ENCODE data around the gene RYR1. TPM values are rescaled to one million over a fixed set of nuclear protein-coding genes. Genes with fewer than 3 reads are reported as not detected.

The RYR1 gene
- total and polyA plus RNA-seq, 2 of the 13 experiments (the other 11 are each of a cell fraction or from before 2014, with no cell fraction given), result 0.03 TPM; not detected in 1

GRCh38 chr19:38402967-38403674, 30.4 kb upstream of the RYR1 start, which contains the start of gene FAM98C (continued):
- TF ChIP-seq ZNF292 (CRISPR knock-in tag; IDR thresholded peaks at IDR 0.05; ENCODE audit: borderline replicate concordance, low read depth), result no peak
- peak; percentile 74; the same call in 1 of the 2 replicates for TF ChIP-seq IRF9 (CRISPR knock-in tag; IDR thresholded peaks at IDR 0.05; ENCODE audit: borderline replicate concordance)
- TF ChIP-seq PLRG1 (conservative IDR thresholded peaks at IDR 0.05), result no peak
- no peak for TF ChIP-seq TRAFD1 (CRISPR knock-in tag; IDR thresholded peaks at IDR 0.05; ENCODE audit: borderline replicate concordance)
- 0 out of 2 replicates have a peak, but pooled peaks have one; percentile 60 for TF ChIP-seq ZSCAN20 (CRISPR knock-in tag; IDR thresholded peaks at IDR 0.05; ENCODE audit: borderline replicate concordance)
- 0 out of 2 replicates have a peak, but pooled peaks have one; percentile 18 for TF ChIP-seq TBP (CRISPR knock-in tag; IDR thresholded peaks at IDR 0.05)
- 0 out of 2 replicates have a peak, but pooled peaks have one; percentile 32 for TF ChIP-seq ZNF891 (CRISPR knock-in tag; IDR thresholded peaks at IDR 0.05)
- no peak for TF ChIP-seq ZNF329 (CRISPR knock-in tag; IDR thresholded peaks at IDR 0.05; ENCODE audit: low read depth)
- TF ChIP-seq REPIN1 (CRISPR knock-in tag; IDR thresholded peaks at IDR 0.05; ENCODE audit: borderline replicate concordance, low read depth), result peak; percentile 54; the same call in 1 of the 2 replicates
- peak; percentile 43; the same call in 1 of the 2 replicates for TF ChIP-seq TSC22D2 (CRISPR knock-in tag; IDR thresholded peaks at IDR 0.05; ENCODE audit: borderline replicate concordance)
- TF ChIP-seq ZNF607 (CRISPR knock-in tag; IDR thresholded peaks at IDR 0.05; ENCODE audit: borderline replicate concordance), result peak; percentile 80
- no peak for TF ChIP-seq KDM5A (IDR thresholded peaks at IDR 0.05; ENCODE audit: borderline replicate concordance, low read length)
- 0 out of 2 replicates have a peak, but pooled peaks have one; percentile 30 for TF ChIP-seq HMGXB3 (CRISPR knock-in tag; IDR thresholded peaks at IDR 0.05; ENCODE audit: borderline replicate concordance)
- no peak for TF ChIP-seq LCORL (IDR thresholded peaks at IDR 0.05)
- peak; percentile 85 for TF ChIP-seq LCORL (CRISPR knock-in tag; IDR thresholded peaks at IDR 0.05)
- TF ChIP-seq ONECUT2 (CRISPR knock-in tag; IDR thresholded peaks at IDR 0.05), result no peak
- TF ChIP-seq CBFB (CRISPR knock-in tag; IDR thresholded peaks at IDR 0.05), result peak; percentile 72; the same call in 1 of the 2 replicates
- peak; percentile 56; the same call in 1 of the 2 replicates for TF ChIP-seq ZBTB43 (CRISPR knock-in tag; conservative IDR thresholded peaks at IDR 0.05)
